GM15510 (cell line): Measurements from ENCODE around the gene FXYD2.

Experiments
- POLR2A ChIP-seq: IDR thresholded peaks from 3 replicates; pipeline ENCODE4 v1.6.1; 2011; ENCODE audit warnings: borderline replicate concordance; ENCODE audit not compliant: insufficient read length; ENCODE audit errors: extremely low read depth

FXYD2 gene

DNA sequence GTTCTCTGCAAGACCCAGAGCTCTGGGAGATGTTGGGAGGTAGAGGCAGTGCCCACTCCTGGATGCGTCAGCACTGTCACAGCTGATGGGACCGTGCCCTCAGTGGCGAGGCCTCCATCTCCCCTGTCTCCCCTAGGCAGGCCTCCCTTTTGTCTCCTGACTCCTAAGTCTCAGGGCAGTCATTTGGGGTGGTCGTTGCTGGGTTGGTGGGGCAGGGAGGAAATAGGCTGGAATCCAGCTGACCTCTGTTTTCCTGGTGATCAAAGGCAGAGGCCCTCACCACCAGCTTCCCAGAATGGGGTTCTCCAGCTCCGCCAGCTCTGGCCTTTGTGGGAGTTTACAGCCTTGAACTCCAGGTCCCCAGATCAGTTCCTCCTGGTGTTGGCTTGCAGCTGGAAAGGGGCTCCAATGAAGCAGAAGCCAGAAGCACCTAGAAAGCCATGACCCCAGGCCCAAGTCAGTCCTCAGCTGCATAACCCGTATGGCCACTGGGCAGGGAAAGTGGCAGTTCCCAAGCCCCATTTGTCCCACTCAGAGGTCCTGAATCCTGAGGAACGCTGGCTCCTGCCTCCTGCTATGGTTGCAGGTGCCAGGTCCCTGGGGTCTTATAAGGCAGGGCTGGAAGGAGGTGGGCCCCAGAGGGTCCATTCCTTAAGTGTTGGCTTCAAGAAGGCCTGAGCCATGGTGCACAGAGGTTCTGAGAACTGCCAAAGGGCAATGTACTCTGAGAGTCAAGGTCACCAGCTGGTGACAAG lies 7.3 kb upstream of the FXYD2 start:
- TF ChIP-seq POLR2A = no peak

DNA sequence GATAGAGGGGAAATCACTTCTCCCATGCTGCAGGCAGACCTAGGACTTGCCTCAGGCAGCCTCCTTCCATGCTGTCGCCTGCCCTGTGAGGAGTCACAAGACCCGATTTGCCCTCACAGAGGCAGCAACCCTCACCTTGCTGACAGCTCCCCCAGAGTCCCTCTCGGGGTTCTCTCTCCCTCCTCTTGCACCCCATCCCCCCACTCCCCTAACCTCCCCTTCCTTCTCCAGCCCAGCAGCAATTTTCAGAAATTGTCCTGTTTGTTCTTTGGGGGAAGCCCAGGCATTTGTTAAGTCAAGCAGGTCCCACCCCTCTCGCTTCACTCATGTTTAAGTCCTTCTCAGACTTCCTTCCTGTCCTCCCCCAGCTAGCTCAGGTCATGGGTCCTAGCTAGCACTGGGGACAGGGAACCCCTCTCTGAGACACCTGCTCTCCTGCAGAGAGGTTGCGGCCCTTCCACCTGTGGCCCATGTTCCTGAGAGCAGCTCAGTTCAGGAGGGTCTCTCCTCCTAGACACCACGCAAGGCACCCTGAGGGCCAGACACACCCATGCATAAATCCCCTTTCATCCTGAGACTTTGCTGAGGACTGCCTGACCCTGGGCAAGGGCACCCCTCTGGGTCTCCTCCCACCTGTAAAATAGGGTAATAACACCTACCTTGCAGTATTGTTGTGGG lies 6.3 kb upstream of the FXYD2 start:
- TF ChIP-seq POLR2A = no peak

DNA sequence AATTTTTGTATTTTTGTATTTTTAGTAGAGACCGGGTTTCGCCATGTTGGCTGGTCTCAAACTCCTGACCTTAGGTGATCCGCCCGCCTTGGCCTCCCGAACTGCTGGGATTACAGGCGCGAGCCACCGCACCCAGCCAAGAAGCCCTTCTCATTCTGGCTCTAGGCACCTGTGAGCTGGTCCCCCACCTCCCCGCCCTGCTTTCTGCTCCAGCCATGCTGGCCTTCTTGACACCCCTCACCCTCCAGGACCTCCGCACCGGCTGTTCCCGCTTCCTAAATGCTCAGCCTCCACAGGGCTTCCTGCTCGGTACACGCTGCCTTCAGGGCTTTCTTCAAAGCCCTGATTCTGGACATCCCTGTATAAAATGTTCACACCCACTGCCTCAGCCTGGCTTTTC lies 5.5 kb upstream of the FXYD2 start:
- TF ChIP-seq POLR2A = no peak

DNA sequence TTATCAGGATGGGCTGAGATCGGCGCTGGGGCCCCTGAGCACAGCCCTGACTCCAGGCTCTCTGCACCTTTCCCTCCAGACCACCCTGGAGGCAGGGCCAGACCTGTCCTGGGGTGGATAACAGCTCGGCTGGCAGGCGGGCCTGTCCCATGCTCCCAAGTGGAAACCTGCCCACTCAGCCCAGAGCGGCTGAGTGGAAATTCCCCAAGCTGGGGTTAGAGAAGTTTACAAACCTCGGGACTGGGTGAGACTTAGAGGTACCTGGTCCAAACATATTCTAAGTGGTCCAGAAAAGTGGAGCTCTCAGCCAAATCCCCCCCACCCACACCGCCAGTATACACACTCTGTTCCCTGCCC lies 4.8 kb upstream of the FXYD2 start:
- TF ChIP-seq POLR2A = no peak

DNA sequence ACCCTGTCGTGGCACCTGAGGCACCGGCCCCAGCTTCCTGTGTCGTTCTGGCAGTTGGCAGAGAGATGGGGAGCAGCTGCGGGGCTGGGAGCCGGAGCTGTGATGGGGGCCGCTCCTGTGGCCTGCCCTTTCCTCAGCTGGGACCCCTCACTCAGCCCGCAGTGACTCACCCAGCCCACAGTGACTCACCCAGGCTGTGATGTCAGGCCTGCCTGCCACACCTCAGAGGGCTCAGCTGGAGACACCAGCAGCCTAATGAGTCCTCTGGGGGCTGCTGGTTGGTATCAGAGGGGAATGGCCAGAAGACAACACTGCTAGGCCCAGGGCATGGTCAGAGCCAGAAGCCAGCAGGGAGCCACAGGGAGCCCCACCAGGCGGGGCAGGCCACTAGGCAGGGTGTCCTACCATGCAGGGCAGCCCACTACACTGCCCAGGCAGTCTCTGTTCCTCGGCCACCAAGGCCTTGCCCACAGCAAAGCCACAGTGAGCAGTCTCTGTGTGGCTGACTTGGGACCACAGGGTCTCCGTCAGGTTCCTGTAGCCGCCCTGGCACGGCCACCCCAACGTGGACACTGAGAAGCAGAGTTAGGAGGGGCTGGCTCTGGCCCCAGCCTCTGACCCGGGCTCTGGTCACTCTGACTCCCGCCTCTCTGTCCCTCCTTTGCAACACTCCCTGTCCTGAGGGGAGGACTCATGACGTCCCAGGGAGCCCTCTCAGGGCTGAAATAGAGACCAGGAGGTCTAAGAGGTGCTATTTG lies 4.2 kb upstream of the FXYD2 start:
- TF ChIP-seq POLR2A = no peak

DNA sequence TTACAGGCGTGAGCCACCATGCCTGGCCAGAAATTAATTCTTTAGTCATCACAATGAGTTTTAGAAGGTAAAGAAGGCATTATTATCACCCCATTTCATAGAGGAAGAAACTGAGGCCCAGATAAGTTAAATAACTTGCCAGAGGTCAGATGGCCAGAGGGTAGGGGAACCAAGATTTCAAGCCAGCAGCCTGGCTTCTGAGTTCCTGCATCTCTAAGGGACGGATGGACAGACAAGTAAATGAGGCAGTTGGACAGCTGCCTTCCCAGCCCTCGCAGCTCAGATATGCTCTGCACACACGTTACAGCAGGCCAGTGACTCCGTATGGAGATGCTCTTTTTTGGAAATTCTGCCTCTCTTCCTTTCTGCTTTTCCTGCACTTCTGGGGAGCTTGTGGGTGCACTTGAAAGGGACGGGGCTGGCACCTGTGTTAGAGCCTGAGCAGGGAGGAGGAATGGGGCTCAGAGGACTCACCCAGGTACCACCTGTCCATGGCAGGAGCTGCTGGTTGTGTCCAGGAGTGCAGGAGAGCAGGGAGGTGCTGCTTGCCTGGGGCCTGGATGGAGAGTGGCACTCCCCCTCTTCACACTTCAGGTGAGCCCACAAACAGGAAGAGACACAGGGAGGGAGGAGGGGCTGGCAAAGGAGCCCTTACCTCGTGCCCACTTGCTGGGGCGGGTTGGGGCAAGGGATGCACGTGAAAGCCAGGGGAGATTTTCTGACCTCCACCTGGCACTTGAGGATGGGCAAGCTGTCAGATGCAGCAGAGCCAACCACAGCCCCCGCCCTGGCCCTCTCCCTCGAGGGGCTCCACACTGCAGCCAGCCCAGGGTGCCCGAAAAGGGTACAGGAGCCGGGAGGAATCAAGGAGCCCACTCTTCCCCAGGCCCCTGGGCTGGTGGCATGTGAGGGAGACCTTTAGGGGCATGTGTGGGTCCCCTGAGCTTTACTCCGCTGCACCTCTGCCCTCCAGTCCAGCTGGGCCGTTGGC lies 3.3 kb upstream of the FXYD2 start:
- no peak for TF ChIP-seq POLR2A

- no peak for TF ChIP-seq POLR2A
These were observed 2.3 kb upstream of the FXYD2 start for GRCh38 chr11:117826832-117827231.

GRCh38 chr11:117826190-117826570 lies 1.6 kb upstream of the FXYD2 start:
- no peak for TF ChIP-seq POLR2A

DNA sequence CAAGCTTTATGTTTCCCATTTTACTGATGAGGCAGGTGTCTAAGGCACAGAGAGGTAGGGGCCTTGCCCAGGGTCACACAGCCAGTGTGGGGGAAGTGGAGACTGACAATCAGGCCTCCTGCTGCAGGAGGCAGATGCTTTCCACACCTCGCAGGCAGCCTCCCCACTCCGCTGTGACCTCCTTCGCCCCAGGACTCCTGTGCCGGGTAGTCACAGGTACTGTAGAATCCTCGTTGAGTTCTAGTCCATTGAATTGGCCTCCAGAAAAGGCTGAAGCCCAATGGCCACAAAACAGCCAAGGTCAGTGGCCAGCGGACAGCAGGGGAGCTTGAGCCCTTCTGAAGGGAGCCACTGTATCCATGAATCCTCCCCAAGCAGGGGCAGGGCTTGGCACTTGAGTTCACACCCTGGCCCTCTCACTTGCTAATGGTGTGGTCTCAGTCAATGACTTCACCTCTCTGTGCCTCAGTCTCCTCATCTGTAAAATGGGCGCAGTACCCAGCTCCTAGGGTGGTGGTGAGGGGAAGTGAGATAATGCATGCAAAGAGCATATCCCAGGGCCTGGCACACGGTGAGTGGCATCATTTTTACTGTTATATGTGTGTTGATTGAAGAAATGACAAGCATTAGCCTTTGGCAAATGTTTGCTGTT lies 1.1 kb upstream of the FXYD2 start:
- no peak for TF ChIP-seq POLR2A

- TF ChIP-seq POLR2A = no peak
These were observed 561 bp downstream of the FXYD2 start for GRCh38 chr11:117823946-117824420.

- TF ChIP-seq POLR2A = no peak
These were observed 1.1 kb downstream of the FXYD2 start for GRCh38 chr11:117823294-117823945.

DNA sequence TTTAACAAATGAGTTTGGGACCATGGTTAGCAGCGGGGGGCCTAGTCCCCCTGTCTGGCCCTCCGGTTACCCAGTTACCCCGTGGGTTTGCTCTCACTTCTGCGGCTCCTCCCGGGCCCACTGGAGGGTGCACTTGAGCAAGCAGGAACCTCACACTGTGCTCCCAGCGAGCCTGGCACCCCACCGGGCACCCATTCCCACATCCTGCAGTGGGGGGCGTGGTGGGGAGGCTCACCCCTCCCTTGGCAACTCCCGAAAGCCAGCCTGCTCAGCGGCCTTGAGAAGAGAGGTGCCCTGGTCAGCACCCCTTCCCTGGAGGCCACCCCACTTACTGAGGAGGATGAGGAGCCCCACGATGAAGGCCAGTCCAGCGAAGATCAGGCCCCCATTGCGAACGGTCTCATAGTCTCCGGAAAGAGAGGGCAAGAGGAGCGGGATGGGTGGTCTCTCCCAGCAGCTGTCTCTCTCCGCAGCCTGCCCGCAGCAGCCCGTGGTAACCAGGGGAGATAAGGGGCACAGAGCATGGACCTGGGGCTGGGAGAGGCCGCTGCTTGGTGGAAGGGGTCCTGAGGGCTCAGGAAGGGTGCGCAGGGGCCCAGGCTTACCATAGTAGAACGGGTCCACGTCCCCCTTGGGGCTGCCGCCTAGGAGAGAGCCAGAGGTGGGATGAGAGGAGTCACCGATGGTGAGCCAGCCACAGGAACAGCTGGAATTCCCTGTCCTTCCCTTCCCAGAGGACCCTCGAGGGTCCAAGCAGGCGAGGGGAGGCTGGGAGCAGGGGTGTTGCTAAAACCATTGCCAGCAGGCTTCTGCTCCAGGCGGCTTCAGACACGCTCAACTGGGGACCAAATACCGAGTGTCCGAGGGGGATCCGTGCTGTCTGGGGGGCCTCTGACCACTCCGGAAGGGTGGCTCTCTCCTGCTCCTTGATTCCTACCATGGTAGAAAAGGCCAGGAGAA lies 2.2 kb downstream of the FXYD2 start:
- no peak for TF ChIP-seq POLR2A
